Stimulated activated CD8-positive, alpha-beta memory T cell treated with anti-CD3 and anti-CD28 coated beads, Interleukin-7, amount 100 ng/mL, for 1 hour (primary cell): ENCODE results near the gene SLC16A13.
"Not testable (repeated sequence)": the region's sequence is repeated elsewhere in the genome, so short reads cannot be mapped to it uniquely, and the experiment has no call there.

ENCODE experiments used
- DNase-seq, 2 donors: peaks; one replicate each; pipeline ENCODE4 v3.0.0-alpha.2; 2020; ENCODE audit warnings: low read depth in 2 of 2

SLC16A13 gene, protein sequence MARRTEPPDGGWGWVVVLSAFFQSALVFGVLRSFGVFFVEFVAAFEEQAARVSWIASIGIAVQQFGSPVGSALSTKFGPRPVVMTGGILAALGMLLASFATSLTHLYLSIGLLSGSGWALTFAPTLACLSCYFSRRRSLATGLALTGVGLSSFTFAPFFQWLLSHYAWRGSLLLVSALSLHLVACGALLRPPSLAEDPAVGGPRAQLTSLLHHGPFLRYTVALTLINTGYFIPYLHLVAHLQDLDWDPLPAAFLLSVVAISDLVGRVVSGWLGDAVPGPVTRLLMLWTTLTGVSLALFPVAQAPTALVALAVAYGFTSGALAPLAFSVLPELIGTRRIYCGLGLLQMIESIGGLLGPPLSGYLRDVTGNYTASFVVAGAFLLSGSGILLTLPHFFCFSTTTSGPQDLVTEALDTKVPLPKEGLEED

GRCh38 chr17:7035591-7036368 lies at the start of gene SLC16A13:
SLC16A13 (plus strand) TSS chr17:7036015; CDS start chr17:7036383, 368 bp downstream.
- peak; percentile 93 for DNase-seq

DNA sequence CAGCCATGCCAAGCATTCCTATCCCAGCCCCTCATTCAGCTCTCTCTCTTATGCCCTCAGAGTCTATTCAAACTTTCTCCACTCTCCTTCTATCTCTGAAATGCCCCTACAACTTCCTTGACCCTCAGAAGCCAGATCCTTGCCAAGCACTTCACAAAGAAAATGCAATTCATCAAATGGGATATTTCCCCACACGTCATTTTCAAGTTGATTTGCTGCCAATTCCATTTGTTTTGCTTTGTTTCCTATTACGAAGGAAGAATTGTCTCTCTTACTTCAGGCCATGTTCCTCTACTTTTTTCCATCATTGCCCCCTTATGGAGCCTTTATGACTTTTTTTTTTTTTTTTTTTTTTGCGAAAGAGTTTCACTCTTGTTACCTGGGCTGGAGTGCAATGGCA lies 49.1 kb upstream of the SLC16A13 start:
- no peak for DNase-seq

- no peak for DNase-seq
These were observed 46.0 kb upstream of the SLC16A13 start for GRCh38 chr17:6989779-6990178.

GRCh38 chr17:6993613-6994056 lies 42.2 kb upstream of the SLC16A13 start:
- DNase-seq: not testable (repeated sequence)

GRCh38 chr17:6994118-6994598 lies 41.7 kb upstream of the SLC16A13 start:
- DNase-seq: no peak

DNA sequence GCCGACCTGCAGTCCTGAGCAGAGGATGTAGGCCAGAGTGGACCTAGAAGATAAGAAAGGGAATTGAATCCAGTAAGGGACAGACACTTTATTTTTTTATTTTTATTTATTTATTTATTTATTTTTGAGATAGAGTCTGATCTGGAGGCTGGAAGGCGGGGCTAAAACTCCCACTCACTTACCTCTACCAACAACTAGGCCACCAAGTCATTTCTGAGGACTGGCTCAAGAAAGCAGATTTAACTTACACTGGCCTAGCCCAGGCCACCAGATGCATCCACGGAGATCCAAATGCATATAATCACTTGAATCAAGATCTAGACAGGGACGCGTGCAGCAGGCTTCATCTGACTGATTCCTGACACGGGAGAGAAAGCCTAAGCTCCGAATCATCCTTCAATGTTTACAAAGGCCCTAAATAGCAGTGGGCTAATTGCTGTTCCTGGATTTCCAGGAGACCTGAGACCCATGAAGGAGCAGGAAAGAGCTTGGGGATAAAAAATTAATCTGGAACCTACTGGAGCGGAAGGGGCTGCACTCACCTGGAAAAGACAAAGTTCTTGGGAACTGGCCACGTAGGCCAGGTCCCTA lies 41.1 kb upstream of the SLC16A13 start:
- no peak for DNase-seq

DNA sequence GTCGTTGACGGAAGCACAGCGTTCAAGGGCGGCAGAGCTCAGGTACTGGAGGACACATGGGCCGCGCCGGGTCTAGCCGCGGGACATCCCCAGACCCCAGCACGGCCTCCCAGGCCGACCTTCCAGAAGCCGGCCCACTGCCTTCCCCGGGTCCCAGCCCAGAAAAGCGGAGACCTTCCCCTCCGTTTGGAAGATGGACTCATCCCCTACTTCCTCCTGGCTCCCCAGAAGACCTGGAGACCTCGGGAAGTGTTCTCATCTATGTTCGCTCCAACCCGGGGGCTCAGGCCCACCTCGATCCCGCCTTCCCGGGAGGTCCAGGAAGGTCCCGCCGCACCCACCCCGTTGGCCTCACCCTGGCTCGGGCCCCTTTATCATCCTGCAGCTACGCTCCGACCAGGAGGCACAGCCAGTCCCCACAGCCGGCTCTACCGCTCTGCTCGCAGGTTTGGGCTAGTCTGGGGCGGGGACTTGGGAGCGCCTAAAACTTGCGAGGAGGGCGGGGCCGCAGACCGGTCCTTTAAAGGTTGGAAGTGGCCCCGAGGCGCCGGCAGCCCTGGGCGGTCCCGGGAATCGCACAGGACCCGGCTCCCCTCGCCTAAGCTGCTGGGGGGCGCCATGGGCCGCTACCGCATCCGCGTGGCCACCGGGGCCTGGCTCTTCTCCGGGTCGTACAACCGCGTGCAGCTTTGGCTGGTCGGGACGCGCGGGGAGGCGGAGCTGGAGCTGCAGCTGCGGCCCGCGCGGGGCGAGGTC lies 40.1 kb upstream of the SLC16A13 start, which contains the start of gene ALOX12:
TSS of gene ALOX12 (plus strand) at position 550 of the 756 bp plus-strand sequence. CDS start at position 619, 69 bp downstream.
- no peak for DNase-seq

- DNase-seq: no peak
These were observed 39.4 kb upstream of the SLC16A13 start for GRCh38 chr17:6996256-6997011.

DNA sequence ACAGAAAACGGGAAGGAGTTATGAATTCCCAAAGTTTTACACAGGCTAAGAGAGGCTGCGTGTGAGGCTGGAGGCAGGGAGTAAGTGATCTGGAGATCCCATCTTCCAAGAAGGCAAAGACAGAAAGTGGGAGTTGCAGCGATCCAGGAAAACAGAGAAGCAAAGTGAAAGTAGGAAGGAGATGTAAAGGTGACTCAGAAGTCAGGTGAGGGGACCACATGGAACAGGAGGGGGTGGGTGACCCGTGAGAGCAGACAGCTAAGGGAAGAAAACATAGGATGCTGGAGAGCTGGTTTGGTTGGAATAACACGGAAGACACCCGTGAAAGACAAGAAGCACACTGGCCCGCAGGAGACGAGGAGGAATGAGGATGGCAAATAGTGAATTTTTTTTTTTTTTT lies 38.6 kb upstream of the SLC16A13 start:
- DNase-seq: no peak

DNA sequence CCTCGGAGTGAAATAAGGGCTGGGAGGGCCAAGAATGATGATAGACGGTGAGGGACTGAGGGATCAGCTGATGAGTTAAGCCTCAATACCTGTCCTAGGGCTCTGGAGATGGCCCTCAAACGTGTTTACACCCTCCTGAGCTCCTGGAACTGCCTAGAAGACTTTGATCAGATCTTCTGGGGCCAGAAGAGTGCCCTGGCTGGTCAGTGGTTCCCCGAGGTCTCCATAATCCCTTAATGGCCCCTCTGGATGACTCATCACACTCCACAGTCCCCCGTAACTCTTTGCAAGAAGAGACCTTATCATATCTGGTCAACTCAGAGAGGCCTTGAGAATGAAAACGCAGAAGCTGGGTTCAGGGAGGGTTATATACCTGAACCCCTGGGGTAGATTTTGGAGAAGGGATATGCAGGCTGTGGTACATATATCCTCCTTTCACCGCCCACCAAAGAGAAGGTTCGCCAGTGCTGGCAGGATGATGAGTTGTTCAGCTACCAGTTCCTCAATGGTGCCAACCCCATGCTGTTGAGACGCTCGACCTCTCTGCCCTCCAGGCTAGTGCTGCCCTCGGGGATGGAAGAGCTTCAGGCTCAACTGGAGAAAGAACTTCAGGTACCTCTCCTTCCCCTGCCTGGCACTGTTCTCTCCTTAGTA lies 36.8 kb upstream of the SLC16A13 start:
- no peak for DNase-seq

- DNase-seq: no peak
These were observed 34.4 kb upstream of the SLC16A13 start for GRCh38 chr17:7001318-7001961.

GRCh38 chr17:7002288-7003047 lies 33.3 kb upstream of the SLC16A13 start:
- DNase-seq: no peak

- DNase-seq: no peak
These were observed 32.1 kb upstream of the SLC16A13 start for GRCh38 chr17:7003745-7004144.

DNA sequence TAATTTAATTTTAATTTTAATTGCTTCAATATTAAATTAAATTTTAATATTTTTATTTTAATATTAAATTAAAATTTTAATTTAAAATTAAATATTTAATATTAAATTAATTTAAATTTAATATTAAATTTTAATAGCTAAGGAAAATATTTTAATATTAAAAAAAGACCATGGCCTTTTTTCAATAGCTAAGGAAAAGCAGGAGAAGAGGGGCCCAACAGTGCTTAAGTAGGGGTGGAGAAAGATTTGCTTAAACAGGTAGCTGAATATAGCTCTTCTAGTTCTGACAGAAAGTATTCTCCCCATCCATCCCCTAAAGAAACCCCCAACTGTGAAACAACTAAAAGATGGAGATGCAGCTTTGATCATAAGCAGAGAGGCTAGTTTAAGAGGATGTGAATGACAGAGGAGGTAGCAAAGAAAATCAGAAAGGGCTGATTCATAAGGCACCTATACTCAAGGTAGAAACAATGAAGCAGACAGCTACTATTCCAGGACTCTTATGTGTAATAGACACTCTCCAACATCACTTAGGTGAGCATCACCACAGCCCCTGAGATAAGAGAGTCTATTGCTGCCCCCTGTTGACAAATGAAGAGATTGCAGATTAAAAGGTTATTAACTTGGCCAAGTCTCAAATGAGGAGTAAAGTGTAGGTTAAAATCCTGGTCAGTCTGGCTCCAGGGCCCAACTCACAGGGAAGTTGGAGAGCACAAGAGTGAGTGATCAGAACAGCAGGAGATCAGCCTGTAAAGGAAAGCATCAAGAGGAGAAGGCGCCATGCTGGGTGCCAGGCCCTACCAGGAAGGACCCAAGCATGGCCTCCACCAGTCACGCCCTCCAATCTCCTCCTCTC lies 31.2 kb upstream of the SLC16A13 start:
- DNase-seq: no peak

GRCh38 chr17:7005716-7006115 lies 30.1 kb upstream of the SLC16A13 start:
- DNase-seq: no peak

DNA sequence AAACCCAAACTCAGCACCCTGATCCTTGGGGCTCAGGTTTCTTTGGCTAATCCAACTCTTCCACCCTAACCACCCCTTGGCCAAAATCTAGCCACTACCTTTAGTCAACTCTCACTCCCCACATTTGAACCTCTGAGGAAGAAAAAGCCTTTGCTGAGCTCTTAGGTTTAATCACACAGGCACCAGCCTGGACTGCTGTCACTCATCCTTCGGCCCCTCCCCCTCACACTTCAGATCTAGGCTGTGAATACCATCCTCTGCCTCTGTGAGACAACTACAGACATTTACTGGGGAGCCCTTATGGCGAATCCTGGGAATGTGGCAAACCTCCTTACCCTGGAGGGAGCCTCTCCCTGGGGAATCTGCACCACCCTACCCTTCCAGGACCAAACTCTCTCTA lies 28.7 kb upstream of the SLC16A13 start:
- no peak for DNase-seq

- no peak for DNase-seq
These were observed 25.3 kb upstream of the SLC16A13 start for GRCh38 chr17:7010523-7010922.

DNA sequence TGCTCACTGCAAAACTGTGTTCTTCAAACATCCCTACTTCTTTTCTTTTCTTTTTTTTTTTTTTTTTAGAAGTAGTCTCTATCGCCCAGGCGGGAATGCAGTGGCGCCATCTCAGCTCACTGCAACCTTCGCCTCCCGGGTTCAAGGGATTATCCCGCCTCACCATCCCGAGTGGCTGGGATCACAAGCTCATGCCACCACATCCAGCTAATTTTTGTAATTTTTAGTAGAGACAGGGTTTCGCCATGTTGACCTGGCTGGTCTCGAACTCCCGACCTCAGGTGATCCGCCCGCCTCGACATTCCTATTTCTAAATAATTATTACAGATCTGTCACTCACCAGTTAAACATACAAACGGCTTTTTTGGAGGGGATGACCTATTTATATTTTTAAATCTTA lies 24.4 kb upstream of the SLC16A13 start:
- no peak for DNase-seq
